CD4-positive, alpha-beta T cell (primary cell): ENCODE measurements around the gene ACVR1. TPM values are rescaled to one million over a fixed set of nuclear protein-coding genes. Genes with fewer than 3 reads are reported as not detected.

ENCODE experiments used
- ATAC-seq: fragments of 200-7000 bp; cut with Tn5 transposase; one replicate; pipeline ENCODE4 v1.10.0; 2022; ENCODE audit warnings: mild to moderate bottlenecking; ENCODE audit not compliant: poor library complexity
- CTCF ChIA-PET: fragments of 350-600 bp; sonication (Branson Sonifier 250); formaldehyde crosslinking; loops from one replicate; lab custom pipeline; 2021; ENCODE audit warnings: antibody characterized with exemption, inconsistent platforms; lab: Charles Lee
- POLR2A ChIA-PET: fragments of 350-600 bp; sonication (Branson Sonifier 250); formaldehyde crosslinking; loops from one replicate; lab custom pipeline; 2021; ENCODE audit warnings: antibody characterized with exemption, inconsistent platforms; lab: Charles Lee
- DNase-seq, 14 experiments: peaks; one replicate each; pipeline ENCODE4 v3.0.0-alpha.2; 2013 to 2020; ENCODE audit warnings: mixed read lengths in 2 of 14
- H3K27ac ChIP-seq, 2 donors: one replicate each; pipeline versions ENCODE4 v1.5.1 to v1.7.0; 2013; ENCODE audit warnings: low read length in 2 of 2, low read depth in 1 of 2, mild to moderate bottlenecking in 1 of 2
- H3K27me3 ChIP-seq, 2 experiments: 1 replicate in 1 of 2; 2 replicates in 1 of 2; pipeline versions ENCODE4 v1.6.1 to v1.7.0; 2013; ENCODE audit warnings: low read length in 2 of 2, control low read depth in 1 of 2, mild to moderate bottlenecking in 1 of 2, moderate library complexity in 1 of 2; ENCODE audit not compliant: insufficient read depth in 2 of 2, control insufficient read depth in 1 of 2
- H3K36me3 ChIP-seq: one replicate; pipeline ENCODE4 v1.6.1; 2013; ENCODE audit warnings: low read length, control low read depth; ENCODE audit not compliant: insufficient read depth
- H3K4me1 ChIP-seq: one replicate; pipeline ENCODE4 v1.6.1; 2013; ENCODE audit warnings: low read length, control low read depth; ENCODE audit not compliant: insufficient read depth
- H3K4me3 ChIP-seq: one replicate; pipeline ENCODE4 v1.5.1; 2013; ENCODE audit warnings: mild to moderate bottlenecking, low read length, moderate library complexity
- H3K9me3 ChIP-seq, 2 experiments: 1 replicate in 1 of 2; 2 replicates in 1 of 2; pipeline versions ENCODE4 v1.6.1 to v1.7.0; 2013; ENCODE audit warnings: low read length in 2 of 2, mild to moderate bottlenecking in 2 of 2, control low read depth in 1 of 2, moderate library complexity in 1 of 2; ENCODE audit not compliant: control insufficient read depth in 1 of 2, insufficient read depth in 1 of 2
- H3K27ac Mint-ChIP-seq: one replicate; pipeline ENCODE4 v1.8.0; 2020; ENCODE audit warnings: mixed read lengths
- H3K27me3 Mint-ChIP-seq: one replicate; pipeline ENCODE4 v1.8.0; 2021; ENCODE audit warnings: mixed read lengths
- H3K36me3 Mint-ChIP-seq: one replicate; pipeline ENCODE4 v1.8.0; 2021; ENCODE audit warnings: low read depth, mixed read lengths
- H3K4me1 Mint-ChIP-seq: one replicate; pipeline ENCODE4 v1.8.0; 2021; ENCODE audit warnings: low read depth, mixed read lengths
- H3K4me3 Mint-ChIP-seq: one replicate; pipeline ENCODE4 v1.8.0; 2020; ENCODE audit warnings: mild to moderate bottlenecking, mixed read lengths
- H3K9me3 Mint-ChIP-seq: one replicate; pipeline ENCODE4 v1.8.0; 2020; ENCODE audit warnings: mixed read lengths
- CTCF ChIP-seq: fragments of 200-600 bp; IDR thresholded peaks from one replicate; pipeline ENCODE4 v1.8.0; 2022; ENCODE audit warnings: antibody characterized with exemption, mild to moderate bottlenecking
- intact Hi-C, 2 experiments: fragments of 100-400 bp; cut with DNase I in 1 of 2; cut with micrococcal nuclease in 1 of 2; formaldehyde crosslinking; loops; one replicate each; pipeline versions ENCODE4 v1.15.1 to v1.9.0; 2023 to 2025; cut with DNase I, micrococcal nuclease
- total RNA-seq, 174 experiments: library from RNA in 2 of 174; stranded (reverse) in 2 of 174; gene quantifications; one replicate each; pipeline ENCODE4 v1.2.3 and lab custom pipeline; 2021 to 2026

The ACVR1 gene
- total RNA-seq, 2 experiments from 2014 or later: 14.3 to 16.7 TPM

DNA sequence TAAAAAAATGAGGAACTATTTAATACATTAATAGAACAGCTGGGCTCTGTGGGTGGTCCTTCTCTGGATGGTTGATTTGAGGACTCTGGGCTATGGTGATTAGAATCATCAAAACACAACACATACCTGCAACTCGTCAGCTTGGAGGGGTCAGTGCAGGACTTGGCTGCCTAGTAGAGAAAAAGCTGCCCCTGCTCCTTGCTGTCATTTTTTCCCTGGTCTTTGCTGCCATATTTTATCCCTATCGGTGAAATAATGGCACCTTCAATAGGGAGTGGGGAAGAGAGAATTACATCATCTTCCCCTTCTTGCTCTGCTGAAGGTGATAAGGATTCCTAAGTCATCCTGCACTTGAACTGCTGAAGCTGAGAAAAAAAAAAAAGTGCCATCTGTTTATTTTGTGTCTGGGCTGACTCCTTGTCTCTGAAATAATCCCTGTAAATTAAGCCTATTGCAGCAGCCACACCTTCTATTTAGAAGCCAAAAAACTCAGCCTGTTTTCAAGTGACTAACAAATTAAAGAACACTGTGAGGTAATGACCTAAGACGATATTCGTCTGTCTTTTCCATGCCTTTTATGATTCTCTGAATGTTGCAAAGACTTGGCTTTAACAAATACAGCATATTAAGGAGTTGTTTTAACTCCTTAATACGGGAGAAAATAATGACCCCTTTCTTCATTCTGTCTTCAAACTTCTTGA, 89.3 kb downstream of the ACVR1 start:
- no peaks in the 10 kb centered on the region for H3K9me3 Mint-ChIP-seq
- H3K27ac Mint-ChIP-seq: no peak overlapping the region
- H3K4me3 Mint-ChIP-seq: no peak overlapping the region
- no peak for DNase-seq
- H3K27me3 ChIP-seq: no peaks in the 10 kb centered on the region
- no peaks in the 10 kb centered on the region for H3K36me3 Mint-ChIP-seq
- ChIA-PET CTCF (no interaction called here), POLR2A (interaction anchor here (0.6 kb wide), 1 partner anchor 938 kb away, joined by 3 read pairs; no protein-coding TSS in a partner anchor)
- H3K36me3 ChIP-seq: peaks cover 7% of the 10 kb centered on the region
- peaks cover 58% of the 10 kb centered on the region for H3K4me1 Mint-ChIP-seq
- intact Hi-C loops: loop anchor here in 1 of 2 experiments (10.0 kb wide), 1 partner anchor 108 kb away; no protein-coding TSS in a partner anchor
- no peaks in the 10 kb centered on the region for H3K9me3 ChIP-seq
- peaks cover 22% of the 10 kb centered on the region for H3K4me1 ChIP-seq
- ATAC-seq: no peak
- no peak overlapping the region for H3K27ac ChIP-seq
- H3K4me3 ChIP-seq: no peak overlapping the region
- TF ChIP-seq CTCF: no peak
- H3K27me3 Mint-ChIP-seq: no peaks in the 10 kb centered on the region

DNA sequence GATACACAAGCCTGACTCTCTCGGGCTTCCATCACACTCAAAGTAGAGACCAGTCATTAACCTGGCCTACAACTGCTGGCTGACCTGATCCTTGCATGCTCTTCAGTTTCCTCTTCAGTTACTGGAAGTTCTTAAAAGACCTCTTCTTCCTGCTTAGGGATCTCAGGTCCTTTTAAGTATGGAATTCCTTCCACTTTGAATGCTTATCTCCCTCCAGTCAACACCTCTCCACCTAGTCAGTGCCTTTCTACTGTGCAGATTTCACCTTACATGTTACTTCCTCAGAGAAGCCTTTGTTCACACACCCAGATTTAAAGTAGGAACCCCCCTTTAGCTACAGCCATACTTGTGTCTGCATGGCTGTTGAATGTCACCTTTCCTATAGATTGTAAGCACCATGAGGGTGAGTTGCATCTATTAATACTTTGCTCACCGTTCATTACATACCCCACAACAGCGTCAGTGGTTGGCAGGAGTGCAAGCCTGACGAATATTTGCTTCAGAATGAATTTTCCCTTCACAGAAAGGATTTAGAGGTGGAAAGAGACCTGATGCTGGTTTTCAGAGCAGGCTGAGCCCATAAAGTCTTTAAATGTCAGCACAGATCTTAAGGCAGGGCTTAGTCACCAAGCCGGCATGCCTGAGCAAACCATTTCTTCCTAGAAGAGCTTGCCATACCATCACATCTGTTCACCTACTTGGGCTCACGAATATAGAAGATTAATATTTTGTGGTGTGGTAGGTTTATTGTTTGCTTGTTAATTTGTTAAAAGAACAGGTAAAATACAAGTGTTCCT, 90.1 kb downstream of the ACVR1 start:
- no peak overlapping the region for H3K4me3 Mint-ChIP-seq
- H3K36me3 Mint-ChIP-seq: no peaks in the 10 kb centered on the region
- intact Hi-C loops: loop anchor here in 1 of 2 experiments (10.0 kb wide), 1 partner anchor 109 kb away; no protein-coding TSS in a partner anchor
- no peak overlapping the region for H3K4me3 ChIP-seq
- no peaks in the 10 kb centered on the region for H3K9me3 Mint-ChIP-seq
- ATAC-seq (no peak), DNase-seq (no peak)
- POLR2A ChIA-PET: no interaction called here
- peaks cover 7% of the 10 kb centered on the region for H3K36me3 ChIP-seq
- TF ChIP-seq CTCF: no peak
- CTCF ChIA-PET: no interaction called here
- no peaks in the 10 kb centered on the region for H3K27me3 ChIP-seq
- no peaks in the 10 kb centered on the region for H3K9me3 ChIP-seq
- peaks cover 65% of the 10 kb centered on the region for H3K4me1 Mint-ChIP-seq
- peak overlapping the region; percentile 1 for H3K27ac Mint-ChIP-seq
- no peak overlapping the region for H3K27ac ChIP-seq
- peaks cover 24% of the 10 kb centered on the region for H3K4me1 ChIP-seq
- H3K27me3 Mint-ChIP-seq: no peaks in the 10 kb centered on the region

DNA sequence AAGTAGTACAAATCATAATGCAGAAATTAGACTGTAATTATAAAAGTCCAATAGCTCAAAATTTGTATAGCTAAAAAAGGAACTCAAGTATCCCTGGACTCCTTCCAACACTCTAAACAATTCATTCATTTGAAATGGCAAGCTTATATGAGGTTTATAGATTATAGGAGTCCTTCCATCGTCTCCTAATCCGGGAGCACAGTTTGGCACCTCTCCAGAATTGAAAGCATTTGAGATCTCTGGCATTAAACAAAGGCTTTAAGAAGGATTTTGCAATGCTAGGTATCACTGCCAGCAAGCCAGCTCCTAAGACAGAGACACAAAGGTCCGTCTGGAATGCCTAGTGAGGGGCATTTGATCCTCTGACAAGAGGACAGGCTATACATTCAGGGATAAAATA, 90.9 kb downstream of the ACVR1 start:
- ATAC-seq (no peak), DNase-seq (no peak)
- no peaks in the 10 kb centered on the region for H3K27me3 ChIP-seq
- H3K9me3 ChIP-seq: no peaks in the 10 kb centered on the region
- H3K4me1 Mint-ChIP-seq: peaks cover 65% of the 10 kb centered on the region
- no peak overlapping the region for H3K27ac ChIP-seq
- H3K9me3 Mint-ChIP-seq: no peaks in the 10 kb centered on the region
- H3K27ac Mint-ChIP-seq: no peak overlapping the region
- H3K4me1 ChIP-seq: peaks cover 22% of the 10 kb centered on the region
- H3K4me3 ChIP-seq: no peak overlapping the region
- ChIA-PET CTCF (no interaction called here), POLR2A (no interaction called here)
- peaks cover 6% of the 10 kb centered on the region for H3K36me3 Mint-ChIP-seq
- no peaks in the 10 kb centered on the region for H3K27me3 Mint-ChIP-seq
- intact Hi-C loops: loop anchor here in 1 of 2 experiments (10.0 kb wide), 1 partner anchor 110 kb away; no protein-coding TSS in a partner anchor
- no peak for TF ChIP-seq CTCF
- peaks cover 9% of the 10 kb centered on the region for H3K36me3 ChIP-seq
- H3K4me3 Mint-ChIP-seq: no peak overlapping the region
